Measurements from ENCODE around the gene DSCAML1. TPM values are rescaled to one million over a fixed set of nuclear protein-coding genes. Genes with fewer than 3 reads are reported as not detected.

DSCAML1 gene
- total and polyA plus RNA-seq, 2 of the 8 experiments (the other 6 are each of a cell fraction or from before 2014, with no cell fraction given) = 0.19 to 0.24 TPM

DNA sequence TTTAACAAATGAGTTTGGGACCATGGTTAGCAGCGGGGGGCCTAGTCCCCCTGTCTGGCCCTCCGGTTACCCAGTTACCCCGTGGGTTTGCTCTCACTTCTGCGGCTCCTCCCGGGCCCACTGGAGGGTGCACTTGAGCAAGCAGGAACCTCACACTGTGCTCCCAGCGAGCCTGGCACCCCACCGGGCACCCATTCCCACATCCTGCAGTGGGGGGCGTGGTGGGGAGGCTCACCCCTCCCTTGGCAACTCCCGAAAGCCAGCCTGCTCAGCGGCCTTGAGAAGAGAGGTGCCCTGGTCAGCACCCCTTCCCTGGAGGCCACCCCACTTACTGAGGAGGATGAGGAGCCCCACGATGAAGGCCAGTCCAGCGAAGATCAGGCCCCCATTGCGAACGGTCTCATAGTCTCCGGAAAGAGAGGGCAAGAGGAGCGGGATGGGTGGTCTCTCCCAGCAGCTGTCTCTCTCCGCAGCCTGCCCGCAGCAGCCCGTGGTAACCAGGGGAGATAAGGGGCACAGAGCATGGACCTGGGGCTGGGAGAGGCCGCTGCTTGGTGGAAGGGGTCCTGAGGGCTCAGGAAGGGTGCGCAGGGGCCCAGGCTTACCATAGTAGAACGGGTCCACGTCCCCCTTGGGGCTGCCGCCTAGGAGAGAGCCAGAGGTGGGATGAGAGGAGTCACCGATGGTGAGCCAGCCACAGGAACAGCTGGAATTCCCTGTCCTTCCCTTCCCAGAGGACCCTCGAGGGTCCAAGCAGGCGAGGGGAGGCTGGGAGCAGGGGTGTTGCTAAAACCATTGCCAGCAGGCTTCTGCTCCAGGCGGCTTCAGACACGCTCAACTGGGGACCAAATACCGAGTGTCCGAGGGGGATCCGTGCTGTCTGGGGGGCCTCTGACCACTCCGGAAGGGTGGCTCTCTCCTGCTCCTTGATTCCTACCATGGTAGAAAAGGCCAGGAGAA, 25.3 kb upstream of the DSCAML1 start:
- Histone ChIP-seq H3K36me3 (ENCODE audit: control insufficient read depth in 2 of 4, insufficient read depth in 4 of 4, low read length in 3 of 4) (no peaks in the 10 kb centered on the region), H3K18ac (ENCODE audit: extremely low read depth, low read length) (peak overlapping the region; percentile 78), H3K27me3 (replicated peaks in 1 of 4; ENCODE audit: control insufficient read depth in 3 of 4, extremely low read depth in 1 of 4, insufficient read depth in 3 of 4, low read length in 3 of 4) (no peaks in the 10 kb centered on the region; a peak in 1 of 7 replicates), H3K79me2 (ENCODE audit: control insufficient read depth in 1 of 2, insufficient read depth in 2 of 2, low read length in 2 of 2) (no peaks in the 10 kb centered on the region), H3K14ac (ENCODE audit: insufficient read length) (no peak overlapping the region), H3K4me1 (replicated peaks in 1 of 4; ENCODE audit: control insufficient read depth in 3 of 4, insufficient read depth in 4 of 4, low read length in 3 of 4) (peaks cover 0 to 32% (median 19%) of the 10 kb centered on the region in 4 experiments; a peak in 6 of 7 replicates), H3K79me1 (ENCODE audit: low read depth, low read length) (no peaks in the 10 kb centered on the region), H3K23ac (ENCODE audit: insufficient read length) (no peak overlapping the region), H4K91ac (replicated peaks; ENCODE audit: insufficient read length, low read length) (peak overlapping the region; percentile 29), H4K20me1 (replicated peaks in 1 of 2; ENCODE audit: control insufficient read depth in 1 of 2, insufficient read depth in 2 of 2, low read length in 2 of 2) (no peaks in the 10 kb centered on the region), H2BK12ac (ENCODE audit: low read depth, low read length) (peak overlapping the region; percentile 80; the same call in 1 of the 2 replicates), H2BK5ac (ENCODE audit: low read depth, low read length) (peak overlapping the region; percentile 81), H3K27ac (ENCODE audit: low read depth, low read length) (no peak overlapping the region), H3K4ac (replicated peaks; ENCODE audit: insufficient read length, low read depth, low read length) (no peak overlapping the region), H3K9ac (replicated peaks in 1 of 4; ENCODE audit: extremely low read depth in 1 of 4, low read depth in 3 of 4, low read length in 3 of 4) (no peak overlapping the region), H3K23me2 (ENCODE audit: low read depth, low read length) (no peaks in the 10 kb centered on the region; the same call in 1 of the 2 replicates), H3K56ac (replicated peaks; ENCODE audit: insufficient read length, low read depth, low read length) (no peak overlapping the region), H3K4me3 (ENCODE audit: extremely low read depth in 1 of 4, insufficient read depth in 2 of 4, low read depth in 3 of 4, low read length in 4 of 4) (no peak overlapping the region), H3K9me3 (ENCODE audit: insufficient read depth in 2 of 2, low read depth in 1 of 2, low read length in 1 of 2) (no peaks in the 10 kb centered on the region), H4K5ac (ENCODE audit: insufficient read length, low read depth, low read length) (no peak overlapping the region), H3K4me2 (ENCODE audit: insufficient read depth in 1 of 2, low read depth in 2 of 2, low read length in 2 of 2) (no peak overlapping the region), H2BK15ac (ENCODE audit: low read length) (peak overlapping the region; percentile 81; the same call in 1 of the 2 replicates), H2BK120ac (replicated peaks; ENCODE audit: low read depth, low read length) (no peak overlapping the region), H2AK5ac (ENCODE audit: low read depth, low read length) (no peak overlapping the region; the same call in 1 of the 2 replicates), H2AFZ (ENCODE audit: low read length) (no peak overlapping the region), H2BK20ac (ENCODE audit: low read length) (no peak overlapping the region), H4K8ac (ENCODE audit: extremely low read depth, insufficient read depth, low read length) (peak overlapping the region; percentile 38; the same call in 1 of the 2 replicates)
- FAIRE-seq (no peak), DNase-seq (ENCODE audit: low read depth in 1 of 2, low spot score in 2 of 2) (peak in 1 of 2 experiments; percentile 80)
- WGBS, 2 experiments (ENCODE audit: extremely low coverage in 1 of 2, insufficient coverage in 1 of 2, insufficient read length in 1 of 2, insufficient replicate concordance in 2 of 2, low coverage in 1 of 2, low lambda C conversion rate in 2 of 2, missing lambda C conversion rate in 1 of 2) = 80% methylated on average over 33 of the region's 33 CpGs; no CpG with 5 or more reads in 1 of the 2 experiments
- ChIA-PET CTCF (ENCODE audit: partially characterized antibody) (interaction anchor here (0.7 to 9.7 kb wide), 33 partner anchors 7 to 519 kb away, joined by 3 to 163 read pairs (median 5); partner anchors contain the start of gene TMPRSS13), POLR2A (ENCODE audit: partially characterized antibody) (interaction anchor here (0.9 kb wide), 1 partner anchor 124 kb away, joined by 3 read pairs; no protein-coding TSS in a partner anchor)
- TF ChIP-seq CTCF (IDR thresholded peaks at IDR 0.05; ENCODE audit: control extremely low read depth in 1 of 3, insufficient read depth in 1 of 3, low read depth in 1 of 3, low read length in 3 of 3) = peak in 2 of 3 experiments; percentile 72 to 79; a peak in 3 of 4 replicates
- peak; percentile 54 to 71 for TF ChIP-seq RAD21 (IDR thresholded peaks at IDR 0.05 in 1 of 2, conservative IDR thresholded peaks at IDR 0.05 in 1 of 2; ENCODE audit: low read depth in 2 of 2, low read length in 2 of 2)
- TF ChIP-seq TAF7 (optimal IDR thresholded peaks at IDR 0.05; ENCODE audit: borderline replicate concordance, low read depth, low read length) = no peak

Measured in H1 (cell line).